ENCODE results near the gene ORC1.

Gene ORC1

DNA sequence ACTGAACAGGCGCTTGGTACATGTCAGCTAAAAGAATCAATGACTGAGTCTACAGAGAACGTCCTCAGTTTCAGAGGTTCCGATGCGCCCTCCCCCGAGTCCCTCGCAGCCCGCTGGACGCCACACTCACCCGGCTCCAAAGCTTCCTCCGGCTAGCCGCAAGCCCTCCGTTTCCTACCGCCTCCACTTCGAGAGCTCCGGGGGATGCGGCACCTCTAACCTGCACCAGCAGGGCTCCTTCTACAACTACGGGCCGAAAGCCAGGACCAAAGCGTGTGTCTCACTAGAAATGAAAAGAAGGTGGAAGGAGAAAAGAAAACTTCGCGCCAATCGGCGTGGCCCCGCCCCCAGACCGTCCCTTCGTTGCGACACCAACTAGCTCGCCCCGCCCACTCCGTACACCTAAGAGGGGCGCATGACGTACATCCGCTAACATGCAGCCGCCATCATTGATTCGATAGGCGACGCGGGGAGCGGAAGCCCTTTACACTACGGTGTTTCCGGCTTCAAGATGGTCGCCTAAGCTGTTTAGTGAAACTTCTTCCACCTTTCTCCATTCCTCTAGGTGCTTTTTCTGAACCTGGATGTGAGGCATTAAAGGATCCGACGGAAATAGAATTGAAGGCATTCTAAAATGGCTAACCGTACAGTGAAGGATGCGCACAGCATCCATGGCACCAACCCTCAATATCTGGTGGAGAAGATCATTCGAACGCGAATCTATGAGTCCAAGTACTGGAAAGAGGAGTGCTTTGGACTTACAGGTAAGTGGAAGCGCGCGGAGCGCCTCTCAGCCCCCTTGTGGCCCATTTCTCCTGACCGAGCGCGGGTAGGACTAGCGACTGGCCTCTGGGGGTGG, at the start of gene ORC1, which contains the start of gene PRPF38A:
ORC1 (minus strand) TSS at position 308 of the 859 bp plus-strand sequence. CDS start 2,200 bp downstream, outside the sequence.
PRPF38A (plus strand) TSS at position 487 of the 859 bp plus-strand sequence; CDS start at position 635, 148 bp downstream.
- Histone ChIP-seq H3K27ac (ENCODE audit: low read length) (peak within 1 kb of the TSS; percentile 90), H3K36me3 (ENCODE audit: insufficient read depth, low read depth, low read length) (peaks cover 56% of the 10 kb centered on the region), H3K4me1 (ENCODE audit: insufficient read depth, low read length) (no peaks in the 10 kb centered on the region; the same call in 1 of the 2 replicates), H3K27me3 (ENCODE audit: insufficient read depth, low read length) (no peaks in the 10 kb centered on the region), H3K4me3 (ENCODE audit: low read length) (peak within 1 kb of the TSS; percentile 93), H3K9ac (ENCODE audit: low read depth, low read length) (peak within 1 kb of the TSS; percentile 96), H3K9me3 (ENCODE audit: insufficient read depth, low read depth, low read length) (no peaks in the 10 kb centered on the region)

DNA sequence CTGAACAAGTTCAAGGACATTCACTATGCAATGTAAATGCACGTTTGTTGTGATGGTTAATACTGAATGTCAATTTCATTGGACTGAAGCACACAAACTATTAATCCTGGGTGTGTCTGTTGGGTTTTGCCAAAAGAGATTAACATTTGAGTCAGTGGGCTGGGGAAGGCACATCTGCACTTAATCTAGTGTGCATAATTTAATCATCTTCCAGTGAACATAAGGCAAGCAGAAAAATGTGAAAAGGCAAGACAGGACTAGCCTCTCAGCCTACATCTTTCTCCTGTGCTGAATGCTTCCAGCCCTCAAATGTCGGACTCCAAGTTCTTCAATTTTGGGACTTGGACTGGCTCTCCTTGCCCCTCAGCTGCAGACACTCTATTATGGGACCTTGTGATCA, 40.2 kb upstream of the ORC1 start:
- H3K9ac ChIP-seq (ENCODE audit: low read depth, low read length), result no peak overlapping the region
- no peaks in the 10 kb centered on the region for H3K9me3 ChIP-seq (ENCODE audit: insufficient read depth, low read depth, low read length)
- no peaks in the 10 kb centered on the region for H3K4me1 ChIP-seq (ENCODE audit: insufficient read depth, low read length)
- no peaks in the 10 kb centered on the region for H3K27me3 ChIP-seq (ENCODE audit: insufficient read depth, low read length)
- H3K4me3 ChIP-seq (ENCODE audit: low read length), result no peak overlapping the region
- H3K27ac ChIP-seq (ENCODE audit: low read length), result no peak overlapping the region
- H3K36me3 ChIP-seq (ENCODE audit: insufficient read depth, low read depth, low read length), result peaks cover 53% of the 10 kb centered on the region

DNA sequence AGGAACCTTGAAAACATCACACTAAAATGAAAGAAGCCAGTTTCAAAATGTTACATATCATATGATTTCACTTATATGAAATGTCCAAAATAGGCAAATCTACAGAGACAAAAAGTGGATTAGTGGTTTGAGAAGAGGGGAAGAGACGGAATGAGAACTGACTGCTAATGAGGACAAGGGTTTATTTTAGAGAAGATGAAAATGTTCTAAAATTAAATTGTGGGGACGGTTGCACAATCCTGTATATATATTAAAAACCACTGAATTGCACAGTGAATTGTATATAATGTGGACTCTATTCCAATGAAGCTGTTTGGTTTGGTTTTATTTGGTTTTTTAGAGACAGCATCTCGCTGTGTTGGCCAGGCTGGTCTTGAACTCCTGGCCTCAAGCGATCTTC, 35.8 kb upstream of the ORC1 start:
- H3K27me3 ChIP-seq (ENCODE audit: insufficient read depth, low read length), result no peaks in the 10 kb centered on the region
- no peak overlapping the region for H3K4me3 ChIP-seq (ENCODE audit: low read length)
- no peak overlapping the region for H3K9ac ChIP-seq (ENCODE audit: low read depth, low read length)
- no peaks in the 10 kb centered on the region for H3K9me3 ChIP-seq (ENCODE audit: insufficient read depth, low read depth, low read length)
- peaks cover 68% of the 10 kb centered on the region for H3K36me3 ChIP-seq (ENCODE audit: insufficient read depth, low read depth, low read length)
- peaks cover 12% of the 10 kb centered on the region for H3K4me1 ChIP-seq (ENCODE audit: insufficient read depth, low read length)
- no peak overlapping the region for H3K27ac ChIP-seq (ENCODE audit: low read length)

DNA sequence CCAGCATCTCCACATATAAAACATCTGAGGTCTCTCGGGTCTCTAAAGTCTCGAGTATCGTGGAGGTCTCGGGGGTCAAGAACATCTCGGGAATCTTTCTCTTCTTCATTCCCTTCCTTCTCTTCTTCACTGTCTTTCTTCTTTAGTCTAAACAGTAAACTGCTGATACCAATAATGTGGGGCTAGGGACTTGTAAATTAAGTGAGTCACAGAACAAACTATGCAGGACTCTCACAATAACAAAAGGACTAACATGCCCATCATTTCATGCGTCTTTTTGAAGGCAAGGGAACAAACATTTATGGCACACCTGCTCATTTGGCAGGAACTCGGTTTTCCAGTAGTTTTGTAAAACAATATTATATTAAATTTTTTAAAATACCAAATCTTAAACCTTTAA, 32.6 kb upstream of the ORC1 start:
- Histone ChIP-seq H3K27ac (ENCODE audit: low read length) (no peak overlapping the region), H3K9ac (ENCODE audit: low read depth, low read length) (no peak overlapping the region), H3K27me3 (ENCODE audit: insufficient read depth, low read length) (no peaks in the 10 kb centered on the region), H3K36me3 (ENCODE audit: insufficient read depth, low read depth, low read length) (peaks cover 81% of the 10 kb centered on the region), H3K4me1 (ENCODE audit: insufficient read depth, low read length) (peaks cover 12% of the 10 kb centered on the region), H3K4me3 (ENCODE audit: low read length) (no peak overlapping the region), H3K9me3 (ENCODE audit: insufficient read depth, low read depth, low read length) (no peaks in the 10 kb centered on the region)

DNA sequence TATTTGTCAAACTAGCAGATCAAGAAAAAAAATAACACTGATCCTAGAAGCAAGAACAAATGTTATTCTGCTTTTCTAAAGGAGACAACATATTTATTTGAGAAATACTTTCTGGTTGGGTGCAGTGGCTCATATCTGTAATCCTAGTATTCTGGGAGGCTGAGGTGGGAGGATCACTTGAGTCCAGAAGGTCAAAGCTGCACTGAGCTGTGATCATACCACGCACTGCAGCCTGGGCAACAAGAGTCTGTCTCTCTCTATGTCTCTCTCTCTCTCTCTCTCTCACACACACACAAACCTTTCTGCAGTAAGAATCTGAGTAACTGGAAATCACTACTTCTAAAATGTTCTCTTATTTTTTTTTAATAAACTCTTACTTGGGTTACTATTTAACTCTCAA, 31.4 kb upstream of the ORC1 start:
- Histone ChIP-seq H3K9me3 (ENCODE audit: insufficient read depth, low read depth, low read length) (no peaks in the 10 kb centered on the region), H3K4me3 (ENCODE audit: low read length) (no peak overlapping the region), H3K36me3 (ENCODE audit: insufficient read depth, low read depth, low read length) (peaks cover 83% of the 10 kb centered on the region), H3K9ac (ENCODE audit: low read depth, low read length) (no peak overlapping the region), H3K4me1 (ENCODE audit: insufficient read depth, low read length) (peaks cover 12% of the 10 kb centered on the region), H3K27me3 (ENCODE audit: insufficient read depth, low read length) (no peaks in the 10 kb centered on the region), H3K27ac (ENCODE audit: low read length) (no peak overlapping the region)

GRCh38 chr1:52435211-52435610, 31.0 kb upstream of the ORC1 start:
- H3K4me3 ChIP-seq (ENCODE audit: low read length), result no peak overlapping the region
- no peaks in the 10 kb centered on the region for H3K27me3 ChIP-seq (ENCODE audit: insufficient read depth, low read length)
- peaks cover 83% of the 10 kb centered on the region for H3K36me3 ChIP-seq (ENCODE audit: insufficient read depth, low read depth, low read length)
- peaks cover 12% of the 10 kb centered on the region for H3K4me1 ChIP-seq (ENCODE audit: insufficient read depth, low read length)
- H3K9ac ChIP-seq (ENCODE audit: low read depth, low read length), result no peak overlapping the region
- no peak overlapping the region for H3K27ac ChIP-seq (ENCODE audit: low read length)
- H3K9me3 ChIP-seq (ENCODE audit: insufficient read depth, low read depth, low read length), result no peaks in the 10 kb centered on the region

GRCh38 chr1:52432807-52433206, 28.6 kb upstream of the ORC1 start:
- Histone ChIP-seq H3K4me1 (ENCODE audit: insufficient read depth, low read length) (peaks cover 12% of the 10 kb centered on the region), H3K36me3 (ENCODE audit: insufficient read depth, low read depth, low read length) (peaks cover 73% of the 10 kb centered on the region), H3K9ac (ENCODE audit: low read depth, low read length) (no peak overlapping the region), H3K27me3 (ENCODE audit: insufficient read depth, low read length) (no peaks in the 10 kb centered on the region), H3K27ac (ENCODE audit: low read length) (no peak overlapping the region), H3K9me3 (ENCODE audit: insufficient read depth, low read depth, low read length) (no peaks in the 10 kb centered on the region), H3K4me3 (ENCODE audit: low read length) (no peak overlapping the region)

DNA sequence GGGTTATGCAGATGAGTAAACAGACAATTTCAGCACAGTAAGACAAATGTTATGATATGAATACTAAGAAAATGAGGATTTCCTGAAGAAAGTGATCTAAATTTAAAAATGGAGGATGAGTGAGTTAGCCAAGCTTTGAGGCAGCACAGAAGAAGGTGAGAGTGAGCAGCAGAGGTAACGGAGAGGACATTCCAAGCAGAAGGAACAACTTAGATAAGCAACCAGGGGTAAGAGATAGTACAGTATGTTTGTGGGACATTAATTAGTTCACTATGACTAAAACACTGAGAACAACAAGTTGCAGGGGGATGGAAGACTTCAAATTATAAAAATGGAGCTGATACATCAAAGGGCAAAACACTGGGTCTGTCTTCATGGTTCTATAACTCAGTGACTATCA, 22.9 kb upstream of the ORC1 start:
- H3K4me1 ChIP-seq (ENCODE audit: insufficient read depth, low read length), result peaks cover 13% of the 10 kb centered on the region
- peaks cover 50% of the 10 kb centered on the region for H3K36me3 ChIP-seq (ENCODE audit: insufficient read depth, low read depth, low read length)
- H3K27ac ChIP-seq (ENCODE audit: low read length), result no peak overlapping the region
- no peaks in the 10 kb centered on the region for H3K9me3 ChIP-seq (ENCODE audit: insufficient read depth, low read depth, low read length)
- no peak overlapping the region for H3K4me3 ChIP-seq (ENCODE audit: low read length)
- H3K27me3 ChIP-seq (ENCODE audit: insufficient read depth, low read length), result no peaks in the 10 kb centered on the region
- H3K9ac ChIP-seq (ENCODE audit: low read depth, low read length), result no peak overlapping the region

- no peaks in the 10 kb centered on the region for H3K27me3 ChIP-seq (ENCODE audit: insufficient read depth, low read length)
- no peak overlapping the region for H3K27ac ChIP-seq (ENCODE audit: low read length)
- H3K9ac ChIP-seq (ENCODE audit: low read depth, low read length), result peak overlapping the region; percentile 34
- H3K4me3 ChIP-seq (ENCODE audit: low read length), result no peak overlapping the region
- H3K4me1 ChIP-seq (ENCODE audit: insufficient read depth, low read length), result peaks cover 13% of the 10 kb centered on the region
- peaks cover 51% of the 10 kb centered on the region for H3K36me3 ChIP-seq (ENCODE audit: insufficient read depth, low read depth, low read length)
- H3K9me3 ChIP-seq (ENCODE audit: insufficient read depth, low read depth, low read length), result no peaks in the 10 kb centered on the region
Measured at GRCh38 chr1:52426371-52426770, 22.1 kb upstream of the ORC1 start.

GRCh38 chr1:52424813-52425212, 20.6 kb upstream of the ORC1 start:
- peaks cover 13% of the 10 kb centered on the region for H3K4me1 ChIP-seq (ENCODE audit: insufficient read depth, low read length)
- H3K9ac ChIP-seq (ENCODE audit: low read depth, low read length), result no peak overlapping the region
- H3K27me3 ChIP-seq (ENCODE audit: insufficient read depth, low read length), result no peaks in the 10 kb centered on the region
- H3K27ac ChIP-seq (ENCODE audit: low read length), result no peak overlapping the region
- no peaks in the 10 kb centered on the region for H3K9me3 ChIP-seq (ENCODE audit: insufficient read depth, low read depth, low read length)
- no peak overlapping the region for H3K4me3 ChIP-seq (ENCODE audit: low read length)
- peaks cover 52% of the 10 kb centered on the region for H3K36me3 ChIP-seq (ENCODE audit: insufficient read depth, low read depth, low read length)

DNA sequence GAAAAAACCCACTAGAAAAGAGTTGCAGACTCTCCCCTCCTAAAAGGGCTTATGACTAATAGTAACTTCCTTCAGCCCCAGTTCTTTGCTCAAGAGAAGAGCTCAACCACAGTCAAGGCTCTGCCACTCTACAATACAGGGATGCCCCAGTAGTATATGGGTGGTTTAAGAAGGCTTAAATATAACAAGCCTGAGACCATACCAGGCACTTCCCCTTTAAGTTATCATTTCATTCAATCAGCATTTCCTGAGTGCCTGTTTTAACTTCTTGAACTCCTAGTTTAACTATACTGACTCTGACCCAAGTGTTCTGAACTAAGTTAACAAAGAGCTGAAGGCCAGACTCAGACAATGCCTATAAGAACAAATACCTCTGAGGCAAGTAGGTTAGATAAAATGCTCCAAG, 20.0 kb upstream of the ORC1 start:
- Histone ChIP-seq H3K4me1 (ENCODE audit: insufficient read depth, low read length) (peaks cover 13% of the 10 kb centered on the region), H3K4me3 (ENCODE audit: low read length) (no peak overlapping the region), H3K9me3 (ENCODE audit: insufficient read depth, low read depth, low read length) (no peaks in the 10 kb centered on the region), H3K36me3 (ENCODE audit: insufficient read depth, low read depth, low read length) (peaks cover 55% of the 10 kb centered on the region), H3K9ac (ENCODE audit: low read depth, low read length) (no peak overlapping the region), H3K27me3 (ENCODE audit: insufficient read depth, low read length) (no peaks in the 10 kb centered on the region), H3K27ac (ENCODE audit: low read length) (no peak overlapping the region)

DNA sequence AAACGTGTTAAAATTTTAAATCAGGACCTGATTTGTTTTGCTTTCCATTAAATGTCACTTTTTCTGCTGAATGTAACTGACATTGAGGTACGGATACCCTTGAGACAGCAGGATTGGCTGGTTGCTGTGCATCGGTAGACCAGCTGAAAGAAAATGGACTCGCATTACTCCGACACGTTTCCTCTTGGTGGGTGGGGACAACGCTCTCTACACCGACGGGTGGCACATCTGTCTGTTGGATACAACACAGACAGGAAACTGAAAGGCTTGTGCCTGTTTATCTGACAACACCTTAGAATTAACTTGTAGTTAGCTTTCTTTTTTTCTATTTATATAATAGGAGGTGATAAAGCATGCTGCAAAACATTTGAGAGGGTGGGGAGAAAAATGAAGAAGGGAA, 19.5 kb upstream of the ORC1 start:
- Histone ChIP-seq H3K4me3 (ENCODE audit: low read length) (no peak overlapping the region), H3K9ac (ENCODE audit: low read depth, low read length) (no peak overlapping the region), H3K27ac (ENCODE audit: low read length) (no peak overlapping the region), H3K9me3 (ENCODE audit: insufficient read depth, low read depth, low read length) (no peaks in the 10 kb centered on the region), H3K27me3 (ENCODE audit: insufficient read depth, low read length) (no peaks in the 10 kb centered on the region), H3K36me3 (ENCODE audit: insufficient read depth, low read depth, low read length) (peaks cover 58% of the 10 kb centered on the region), H3K4me1 (ENCODE audit: insufficient read depth, low read length) (peaks cover 13% of the 10 kb centered on the region)
